GM21526 (cell line): ENCODE data around the gene SMIM41.
"Not testable (repeated sequence)": the region's sequence is repeated elsewhere in the genome, so short reads cannot be mapped to it uniquely, and the experiment has no call there.

Experiments
- ATAC-seq: cut with Tn5 transposase; IDR thresholded peaks from one replicate; pipeline ENCODE4 v1.9.1; 2021; ENCODE audit warnings: moderate library complexity; ENCODE audit not compliant: unreplicated experiment, low FRiP score

SMIM41 gene

GRCh38 chr12:52082988-52083637, 3.6 kb downstream of the SMIM41 start:
- ATAC-seq: no peak

GRCh38 chr12:52083638-52083996, 4.1 kb downstream of the SMIM41 start:
- ATAC-seq: no peak

GRCh38 chr12:52084491-52085231, 5.2 kb downstream of the SMIM41 start:
- no peak for ATAC-seq

- no peak for ATAC-seq
Observed at GRCh38 chr12:52085682-52086180, 6.2 kb downstream of the SMIM41 start.

GRCh38 chr12:52086366-52086765, 6.9 kb downstream of the SMIM41 start:
- no peak for ATAC-seq

GRCh38 chr12:52086944-52087835, 7.7 kb downstream of the SMIM41 start:
- ATAC-seq: no peak

- ATAC-seq: no peak
Observed at GRCh38 chr12:52087961-52088820, 8.7 kb downstream of the SMIM41 start.

GRCh38 chr12:52089491-52089890, 10.0 kb downstream of the SMIM41 start:
- ATAC-seq: no peak

GRCh38 chr12:52090291-52090690, 10.8 kb downstream of the SMIM41 start:
- no peak for ATAC-seq

- ATAC-seq: no peak
Observed at GRCh38 chr12:52091061-52091460, 11.6 kb downstream of the SMIM41 start.

GRCh38 chr12:52091869-52092268, 12.4 kb downstream of the SMIM41 start:
- no peak for ATAC-seq

GRCh38 chr12:52093346-52093745, 13.8 kb downstream of the SMIM41 start:
- no peak for ATAC-seq

GRCh38 chr12:52096332-52097044, 17.0 kb downstream of the SMIM41 start:
- no peak for ATAC-seq

- no peak for ATAC-seq
Observed at GRCh38 chr12:52097045-52097666, 17.7 kb downstream of the SMIM41 start.

- not testable (repeated sequence) for ATAC-seq
Observed at GRCh38 chr12:52104431-52105089, 25.1 kb downstream of the SMIM41 start.

- not testable (repeated sequence) for ATAC-seq
Observed at GRCh38 chr12:52116222-52117125, 37.0 kb downstream of the SMIM41 start.

- not testable (repeated sequence) for ATAC-seq
Observed at GRCh38 chr12:52117806-52118475, 38.4 kb downstream of the SMIM41 start.
